Measurements from ENCODE around the gene OGT. TPM values are rescaled to one million over a fixed set of nuclear protein-coding genes. Genes with fewer than 3 reads are reported as not detected.
"Not testable (repeated sequence)": the region's sequence is repeated elsewhere in the genome, so short reads cannot be mapped to it uniquely, and the experiment has no call there.

OGT gene
- total RNA-seq, 1 donor from 2014 or later = 173 TPM

GRCh38 chrX:71586929-71587328 lies 54.0 kb downstream of the OGT start:
- DNase-seq = no peak

GRCh38 chrX:71593210-71593609 lies 60.3 kb downstream of the OGT start:
- DNase-seq = not testable (repeated sequence)

GRCh38 chrX:71599965-71600364 lies 67.1 kb downstream of the OGT start:
- DNase-seq = no peak

GRCh38 chrX:71603618-71604017 lies 70.7 kb downstream of the OGT start:
- no peak for DNase-seq

- no peak for DNase-seq
Measured at GRCh38 chrX:71604141-71604540, 71.2 kb downstream of the OGT start.

- no peak for DNase-seq
Measured at GRCh38 chrX:71604796-71605568, 72.1 kb downstream of the OGT start.

- DNase-seq = no peak
Measured at GRCh38 chrX:71606536-71607216, 73.8 kb downstream of the OGT start.

- DNase-seq = no peak
Measured at GRCh38 chrX:71607488-71607887, 74.6 kb downstream of the OGT start.

- DNase-seq = no peak
Measured at GRCh38 chrX:71609095-71609750, 76.3 kb downstream of the OGT start.

GRCh38 chrX:71611736-71612135 lies 78.8 kb downstream of the OGT start:
- not testable (repeated sequence) for DNase-seq

GRCh38 chrX:71612256-71612655 lies 79.4 kb downstream of the OGT start:
- DNase-seq = no peak

GRCh38 chrX:71615056-71615455 lies 82.2 kb downstream of the OGT start:
- no peak for DNase-seq

GRCh38 chrX:71615954-71616353 lies 83.0 kb downstream of the OGT start:
- no peak for DNase-seq

- no peak for DNase-seq
Measured at GRCh38 chrX:71616672-71617529, 84.0 kb downstream of the OGT start.

GRCh38 chrX:71617742-71618141 lies 84.8 kb downstream of the OGT start:
- no peak for DNase-seq

GRCh38 chrX:71618303-71618721 lies 85.4 kb downstream of the OGT start, which contains the start of gene CXCR3:
Gene CXCR3, minus strand, starts transcription at chrX:71618511. Its CDS starts 62 bp downstream, at chrX:71618449.
- no peak for DNase-seq

- no peak for DNase-seq
Measured at GRCh38 chrX:71618787-71619186, 85.9 kb downstream of the OGT start.

- DNase-seq = no peak
Measured at GRCh38 chrX:71619193-71619592, 86.3 kb downstream of the OGT start.

- DNase-seq = no peak
Measured at GRCh38 chrX:71619986-71620385, 87.1 kb downstream of the OGT start.

GRCh38 chrX:71621603-71622002 lies 88.7 kb downstream of the OGT start:
- DNase-seq = no peak

- no peak for DNase-seq
Measured at GRCh38 chrX:71622032-71622575, 89.2 kb downstream of the OGT start.
